Pancreas (tissue), 10 donors: ENCODE results near the gene MXI1. TPM values are rescaled to one million over a fixed set of nuclear protein-coding genes. Genes with fewer than 3 reads are reported as not detected.
"Not testable (repeated sequence)": the region's sequence is repeated elsewhere in the genome, so short reads cannot be mapped to it uniquely, and the experiment has no call there.

Experiments used
- ATAC-seq, 4 donors: fragments of 200-7000 bp; cut with Tn5 transposase; one replicate each; pipeline versions ENCODE4 v1.8.0 to v1.9.1; 2020; ENCODE audit warnings: mild to moderate bottlenecking in 4 of 4, moderate library complexity in 4 of 4
- DNase-seq, 6 donors: peaks; one replicate each; pipeline ENCODE4 v3.0.0-alpha.2; 2020
- FAIRE-seq: peaks from 2 replicates; lab custom pipeline; 2012; peaks lifted over from hg19 to GRCh38; lab: Jason Lieb, UNC
- H3K27ac ChIP-seq, 4 donors: fragments of 200-600 bp; sonication (generic); 1 replicate in 3 of 4; 2 replicates in 1 of 4; pipeline versions ENCODE4 v1.5.0 to v1.8.0; 2020
- H3K27me3 ChIP-seq, 4 donors: fragments of 200-600 bp; one replicate each; pipeline ENCODE4 v1.8.0; 2021
- H3K36me3 ChIP-seq, 3 donors: fragments of 200-600 bp; sonication (generic) in 1 of 3; one replicate each; pipeline versions ENCODE4 v1.5.0 to v1.8.0; 2020 to 2021
- H3K4me1 ChIP-seq, 3 donors: fragments of 200-600 bp; one replicate each; pipeline ENCODE4 v1.8.0; 2021
- H3K4me3 ChIP-seq, 4 donors: fragments of 200-600 bp; sonication (generic) in 2 of 4; one replicate each; pipeline versions ENCODE4 v1.5.0 to v1.8.0; 2020 to 2021
- H3K9me3 ChIP-seq, 4 donors: fragments of 200-600 bp; one replicate each; pipeline ENCODE4 v1.8.0; 2021
- CTCF ChIP-seq, 4 donors: fragments of 200-600 bp; sonication (generic) in 3 of 4; IDR thresholded peaks; one replicate each; pipeline versions ENCODE4 v1.5.0 to v1.8.0; 2021; ENCODE audit warnings: antibody characterized with exemption in 4 of 4
- WGBS, 2 donors: extraction: QIAGEN DNeasy Blood & Tissue Kit; methylation state at CpG; one replicate each; pipeline ENCODE4 v1.1.7; 2013; 5-methylcytosine and 5-hydroxymethylcytosine counted together
- intact Hi-C, 3 donors: fragments of 100-400 bp; cut with DNase I; formaldehyde crosslinking; loops; one replicate each; pipeline versions ENCODE4 v1.11.1 to v1.14.2; 2022
- polyA plus RNA-seq, 2 donors: library from polyadenylated mRNA; stranded (reverse); fragments of 200-250 nt; gene quantifications; one replicate each; pipeline ENCODE4 v1.2.3, GENCODE V29; 2013
- total RNA-seq, 6 donors: library from RNA; stranded (reverse); fragmentation: NEBNext Ultra II Directional in 4 of 6; extraction: Animal tissue kit (Norgen Biotek cat#: 25700) in 4 of 6; gene quantifications; one replicate each; pipeline versions ENCODE4 v1.2.1 to v1.2.4, GENCODE V29; 2021 to 2023
- donor health status: healthy with polysubstance abuse.
- donor health status: DM: no; HTN: no; CAD: no; lungs with moderate emphysema.
- donor health status: DM: no; HTN: no; CAD: no.
- donor health status: control.
- donor health status: control.
- donor health status: Bipolar disorder and iron deficiency.
- donor health status: DM: yes; HTN: yes; CAD: no.
- donor health status: DM: no; HTN: no; CAD: no.
- donor health status: DM: no; HTN: no; CAD: no.
- donor health status: DM: yes; HTN: yes; CAD: no.

Gene MXI1
- total and polyA plus RNA-seq, 8 donors, result 8.2 to 30.5 (median 21.5) TPM

GRCh38 chr10:110241407-110241806 is 34.0 kb downstream of the MXI1 start:
- Histone ChIP-seq H3K9me3 (no peaks in the 10 kb centered on the region), H3K4me1 (peaks cover 9 to 24% (median 16%) of the 10 kb centered on the region in 3 donors), H3K4me3 (no peak overlapping the region), H3K36me3 (no peaks in the 10 kb centered on the region), H3K27me3 (no peaks in the 10 kb centered on the region), H3K27ac (no peak overlapping the region)
- TF ChIP-seq CTCF (IDR thresholded peaks at IDR 0.05), result no peak
- FAIRE-seq, result no peak
- DNase-seq, result no peak
- peak in 2 of 4 donors; percentile 32 to 60 for ATAC-seq
- WGBS, 2 donors, result 70 to 75% methylated on average over 3 of the region's 3 CpGs
- intact Hi-C loops, result no loop called here

- intact Hi-C loops, result no loop called here
- ATAC-seq (peak in 2 of 4 donors; percentile 14 to 41), FAIRE-seq (no peak), DNase-seq (no peak)
- Histone ChIP-seq H3K36me3 (no peaks in the 10 kb centered on the region), H3K9me3 (no peaks in the 10 kb centered on the region), H3K4me1 (peaks cover 9 to 24% (median 16%) of the 10 kb centered on the region in 3 donors), H3K4me3 (no peak overlapping the region), H3K27me3 (no peaks in the 10 kb centered on the region), H3K27ac (peak overlapping the region in 1 of 4 donors; percentile 17)
- 50 to 53% methylated on average over 2 of the region's 2 CpGs for WGBS, 2 donors
- no peak for TF ChIP-seq CTCF (IDR thresholded peaks at IDR 0.05)
Observed at GRCh38 chr10:110241841-110242240, 34.4 kb downstream of the MXI1 start.

GRCh38 chr10:110242511-110242910 is 35.1 kb downstream of the MXI1 start:
- intact Hi-C loops, result no loop called here
- peaks cover 9 to 24% (median 16%) of the 10 kb centered on the region in 3 donors for H3K4me1 ChIP-seq
- H3K27me3 ChIP-seq, result no peaks in the 10 kb centered on the region
- FAIRE-seq (no peak), DNase-seq (no peak), ATAC-seq (no peak)
- H3K27ac ChIP-seq, result peak overlapping the region in 1 of 4 donors; percentile 17
- WGBS, 2 donors, result 75 to 81% methylated on average over 1 of the region's 1 CpG
- no peaks in the 10 kb centered on the region for H3K36me3 ChIP-seq
- no peak overlapping the region for H3K4me3 ChIP-seq
- no peak for TF ChIP-seq CTCF (IDR thresholded peaks at IDR 0.05)
- no peaks in the 10 kb centered on the region for H3K9me3 ChIP-seq

- TF ChIP-seq CTCF (IDR thresholded peaks at IDR 0.05), result no peak
- no peak for DNase-seq
- 81 to 91% methylated on average over 3 of the region's 3 CpGs for WGBS, 2 donors
Observed at GRCh38 chr10:110244550-110244949, 37.1 kb downstream of the MXI1 start.

GRCh38 chr10:110247833-110248232 is 40.4 kb downstream of the MXI1 start:
- DNase-seq, H3K4me3 ChIP-seq, intact Hi-C loops, H3K27me3 ChIP-seq, H3K9me3 ChIP-seq, H3K4me1 ChIP-seq, ATAC-seq, FAIRE-seq, H3K27ac ChIP-seq, H3K36me3 ChIP-seq: not testable (repeated sequence)
- WGBS, 2 donors, result 94 to 99% methylated on average over 4 to 5 of the region's 5 CpGs

More at GRCh38 chr10:110244550-110244949, 37.1 kb downstream of the MXI1 start:
- no peaks in the 10 kb centered on the region for H3K27me3 ChIP-seq
- no peak overlapping the region for H3K27ac ChIP-seq
- H3K36me3 ChIP-seq, result no peaks in the 10 kb centered on the region
- H3K9me3 ChIP-seq, result no peaks in the 10 kb centered on the region
- FAIRE-seq, result no peak
- no peak for ATAC-seq
- intact Hi-C loops, result no loop called here
- peaks cover 9 to 22% (median 14%) of the 10 kb centered on the region in 3 donors for H3K4me1 ChIP-seq
- no peak overlapping the region for H3K4me3 ChIP-seq

- DNase-seq, FAIRE-seq, H3K27me3 ChIP-seq, H3K9me3 ChIP-seq, ATAC-seq, H3K4me1 ChIP-seq, H3K36me3 ChIP-seq, H3K4me3 ChIP-seq, intact Hi-C loops, H3K27ac ChIP-seq: not testable (repeated sequence)
- 83 to 87% methylated on average over 1 of the region's 1 CpG for WGBS, 2 donors
Observed at GRCh38 chr10:110249489-110249888, 42.1 kb downstream of the MXI1 start.

GRCh38 chr10:110251392-110251791 is 44.0 kb downstream of the MXI1 start:
- intact Hi-C loops, H3K36me3 ChIP-seq, H3K27me3 ChIP-seq, H3K27ac ChIP-seq, H3K4me1 ChIP-seq, DNase-seq, H3K4me3 ChIP-seq, ATAC-seq, H3K9me3 ChIP-seq: not testable (repeated sequence)
- WGBS, 2 donors, result 84 to 100% methylated on average over 1 of the region's 1 CpG
- FAIRE-seq, result peak; percentile 53
